H54 (cell line): ENCODE results near the gene TM4SF18.

Experiments used
- DNase-seq: peaks from one replicate; pipeline ENCODE4 v3.0.0; 2011; ENCODE audit warnings: low spot score, mixed read lengths; ENCODE audit not compliant: insufficient read length
- FAIRE-seq: peaks from 3 replicates; lab custom pipeline; 2011; peaks lifted over from hg19 to GRCh38; lab: Jason Lieb, UNC
- POLR2A ChIP-seq: IDR thresholded peaks from 2 replicates; pipeline ENCODE4 v1.6.1; 2011; ENCODE audit warnings: low read depth, mild to moderate bottlenecking, low read length

Gene TM4SF18

GRCh38 chr3:149305376-149305775, 28.1 kb downstream of the TM4SF18 start:
- FAIRE-seq (no peak), DNase-seq (no peak)
- no peak for TF ChIP-seq POLR2A

GRCh38 chr3:149299938-149300801, 33.3 kb downstream of the TM4SF18 start:
- TF ChIP-seq POLR2A, result no peak
- DNase-seq (peak; percentile 26), FAIRE-seq (peak; percentile 100)

- no peak for FAIRE-seq
- DNase-seq, result no peak
- TF ChIP-seq POLR2A, result no peak
Measured at GRCh38 chr3:149296972-149297371, 36.5 kb downstream of the TM4SF18 start.

DNA sequence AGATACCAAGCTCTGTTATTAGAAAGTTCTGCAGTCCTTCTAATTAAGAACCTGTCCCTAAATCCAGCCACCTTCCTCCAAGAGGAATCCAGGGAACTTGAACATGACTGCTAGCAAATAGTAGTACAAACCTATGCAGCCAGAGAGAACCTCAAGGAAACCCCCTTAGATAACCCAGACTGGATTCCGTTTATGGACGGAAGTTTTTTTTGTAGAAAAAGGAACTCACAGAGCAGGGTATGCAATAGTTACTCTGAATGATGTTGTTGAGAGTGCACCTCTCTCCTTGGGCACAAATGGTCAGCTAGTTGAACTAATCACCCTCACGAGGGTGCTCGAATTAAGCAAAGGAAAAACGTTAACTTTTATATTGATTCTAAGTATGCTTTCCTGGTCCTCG, 40.8 kb downstream of the TM4SF18 start:
- DNase-seq (no peak), FAIRE-seq (no peak)
- no peak for TF ChIP-seq POLR2A

GRCh38 chr3:149291178-149291577, 42.3 kb downstream of the TM4SF18 start:
- TF ChIP-seq POLR2A, result no peak
- DNase-seq (no peak), FAIRE-seq (no peak)

DNA sequence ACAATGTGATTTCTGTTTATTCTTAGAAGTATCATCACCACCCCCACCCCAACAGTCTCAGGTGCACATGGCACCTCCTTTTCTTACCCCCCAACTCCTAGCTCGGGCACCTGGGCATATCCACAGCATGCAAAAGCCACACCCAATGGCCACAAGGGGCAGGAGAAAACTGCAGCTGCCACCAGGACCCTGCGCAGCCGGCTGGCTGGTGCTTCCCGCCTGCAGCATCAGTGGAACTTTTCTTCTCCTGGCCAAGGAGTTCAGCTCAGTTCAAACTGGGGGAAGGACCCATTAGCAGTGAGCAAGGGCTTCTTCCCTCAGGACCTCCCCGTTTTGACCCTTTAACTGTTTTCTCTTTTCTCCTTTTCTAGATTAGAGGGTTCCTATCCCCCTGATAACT, 44.8 kb downstream of the TM4SF18 start:
- no peak for TF ChIP-seq POLR2A
- FAIRE-seq, result no peak
- no peak for DNase-seq

- DNase-seq (no peak), FAIRE-seq (no peak)
- TF ChIP-seq POLR2A, result no peak
Measured at GRCh38 chr3:149284034-149284433, 49.4 kb downstream of the TM4SF18 start.

- TF ChIP-seq POLR2A, result no peak
- FAIRE-seq (no peak), DNase-seq (no peak)
Measured at GRCh38 chr3:149283401-149283800, 50.0 kb downstream of the TM4SF18 start.

GRCh38 chr3:149282836-149283235, 50.6 kb downstream of the TM4SF18 start:
- peak; percentile 45 for FAIRE-seq
- no peak for DNase-seq
- no peak for TF ChIP-seq POLR2A

GRCh38 chr3:149282322-149282721, 51.1 kb downstream of the TM4SF18 start:
- no peak for TF ChIP-seq POLR2A
- FAIRE-seq (no peak), DNase-seq (no peak)

GRCh38 chr3:149280671-149281349, 52.6 kb downstream of the TM4SF18 start:
- TF ChIP-seq POLR2A, result no peak
- DNase-seq (no peak), FAIRE-seq (no peak)

- no peak for FAIRE-seq
- no peak for DNase-seq
- no peak for TF ChIP-seq POLR2A
Measured at GRCh38 chr3:149278911-149279310, 54.5 kb downstream of the TM4SF18 start.

GRCh38 chr3:149277331-149277813, 56.1 kb downstream of the TM4SF18 start:
- peak; percentile 23 for DNase-seq

GRCh38 chr3:149276619-149277018, 56.8 kb downstream of the TM4SF18 start:
- no peak for TF ChIP-seq POLR2A
- DNase-seq (no peak), FAIRE-seq (peak; percentile 11)

More at GRCh38 chr3:149277331-149277813, 56.1 kb downstream of the TM4SF18 start:
- no peak for TF ChIP-seq POLR2A
- FAIRE-seq, result peak; percentile 98
